ENCODE data around the gene SERP1.

The SERP1 gene

GRCh38 chr3:150567328-150567727, 21.0 kb upstream of the SERP1 start:
- Histone ChIP-seq H3K18ac (ENCODE audit: low read length) (no peak overlapping the region), H3K23ac (ENCODE audit: low read length) (no peak overlapping the region), H3K14ac (ENCODE audit: low read length) (no peak overlapping the region), H3K9me3 (ENCODE audit: insufficient read depth, low read depth, low read length) (no peaks in the 10 kb centered on the region), H2BK120ac (ENCODE audit: insufficient read depth, low read length, poor library complexity) (no peak overlapping the region), H2BK5ac (ENCODE audit: low read depth, low read length, poor library complexity) (no peak overlapping the region), H3K79me1 (ENCODE audit: low read length) (no peaks in the 10 kb centered on the region), H3K79me2 (ENCODE audit: control insufficient read depth, insufficient read depth, low read length, poor library complexity) (no peaks in the 10 kb centered on the region), H3K27me3 (ENCODE audit: insufficient read depth, low read length) (no peaks in the 10 kb centered on the region), H3K27ac (ENCODE audit: low read depth, low read length) (no peak overlapping the region), H3K4ac (ENCODE audit: low read depth, low read length) (no peak overlapping the region), H3K4me2 (ENCODE audit: low read length) (no peak overlapping the region), H4K91ac (ENCODE audit: low read depth, low read length) (no peak overlapping the region), H3K9ac (ENCODE audit: low read length) (no peak overlapping the region), H4K8ac (ENCODE audit: low read depth, low read length) (no peak overlapping the region), H2AK5ac (ENCODE audit: low read length) (no peak overlapping the region), H3K4me1 (ENCODE audit: control insufficient read depth in 1 of 2, insufficient read depth in 2 of 2, low read length in 2 of 2) (no peaks in the 10 kb centered on the region), H3K4me3 (ENCODE audit: low read depth, low read length) (no peak overlapping the region), H2BK12ac (ENCODE audit: low read length) (no peak overlapping the region), H4K12ac (ENCODE audit: low read depth, low read length) (no peak overlapping the region), H2AFZ (ENCODE audit: insufficient read depth, low read length, poor library complexity) (no peak overlapping the region), H3K36me3 (ENCODE audit: control insufficient read depth in 1 of 2, insufficient read depth in 2 of 2, low read length in 2 of 2) (peaks cover 6 to 16% of the 10 kb centered on the region in 2 experiments)
- WGBS (ENCODE audit: extremely low coverage, insufficient coverage, insufficient read length): no CpG with 5 or more reads among the region's 1 CpG
- no peak for DNase-seq

DNA sequence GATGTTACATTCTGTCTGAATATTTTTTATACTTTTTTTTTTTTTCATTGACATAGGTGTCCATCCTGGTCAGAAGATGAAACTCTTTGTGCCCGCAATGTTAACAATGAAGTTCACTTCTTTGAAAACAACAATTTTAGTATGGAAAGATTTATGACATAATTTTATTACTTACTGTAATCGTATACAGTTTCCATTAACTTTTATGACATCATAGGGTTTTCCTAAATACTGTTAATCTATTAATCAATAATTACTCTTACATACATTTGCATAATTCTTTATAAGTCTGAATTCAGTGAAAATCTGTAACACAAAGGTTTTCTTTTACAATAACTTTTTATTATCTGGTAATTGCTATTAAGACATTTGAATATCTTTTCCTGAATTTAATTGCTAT, 17.9 kb upstream of the SERP1 start:
- Histone ChIP-seq H3K4me2 (ENCODE audit: low read length) (no peak overlapping the region), H2AFZ (ENCODE audit: insufficient read depth, low read length, poor library complexity) (no peak overlapping the region), H4K8ac (ENCODE audit: low read depth, low read length) (no peak overlapping the region), H3K27me3 (ENCODE audit: insufficient read depth, low read length) (no peaks in the 10 kb centered on the region), H2BK12ac (ENCODE audit: low read length) (no peak overlapping the region), H3K4me3 (ENCODE audit: low read depth, low read length) (no peak overlapping the region), H3K23ac (ENCODE audit: low read length) (no peak overlapping the region), H2AK5ac (ENCODE audit: low read length) (no peak overlapping the region), H3K4ac (ENCODE audit: low read depth, low read length) (no peak overlapping the region), H3K14ac (ENCODE audit: low read length) (no peak overlapping the region), H3K18ac (ENCODE audit: low read length) (no peak overlapping the region), H3K79me1 (ENCODE audit: low read length) (no peaks in the 10 kb centered on the region), H3K36me3 (ENCODE audit: control insufficient read depth in 1 of 2, insufficient read depth in 2 of 2, low read length in 2 of 2) (peaks cover 2 to 10% of the 10 kb centered on the region in 2 experiments), H3K9me3 (ENCODE audit: insufficient read depth, low read depth, low read length) (no peaks in the 10 kb centered on the region), H2BK120ac (ENCODE audit: insufficient read depth, low read length, poor library complexity) (no peak overlapping the region), H4K12ac (ENCODE audit: low read depth, low read length) (no peak overlapping the region), H3K4me1 (ENCODE audit: control insufficient read depth in 1 of 2, insufficient read depth in 2 of 2, low read length in 2 of 2) (no peaks in the 10 kb centered on the region), H3K79me2 (ENCODE audit: control insufficient read depth, insufficient read depth, low read length, poor library complexity) (no peaks in the 10 kb centered on the region), H4K91ac (ENCODE audit: low read depth, low read length) (no peak overlapping the region), H2BK5ac (ENCODE audit: low read depth, low read length, poor library complexity) (no peak overlapping the region), H3K27ac (ENCODE audit: low read depth, low read length) (no peak overlapping the region), H3K9ac (ENCODE audit: low read length) (no peak overlapping the region)
- no CpG with 5 or more reads among the region's 2 CpGs for WGBS (ENCODE audit: extremely low coverage, insufficient coverage, insufficient read length)
- no peak for DNase-seq

- Histone ChIP-seq H3K14ac (ENCODE audit: low read length) (no peak overlapping the region), H2BK5ac (ENCODE audit: low read depth, low read length, poor library complexity) (no peak overlapping the region), H4K91ac (ENCODE audit: low read depth, low read length) (no peak overlapping the region), H3K36me3 (ENCODE audit: control insufficient read depth in 1 of 2, insufficient read depth in 2 of 2, low read length in 2 of 2) (peaks cover 12 to 18% of the 10 kb centered on the region in 2 experiments), H4K12ac (ENCODE audit: low read depth, low read length) (no peak overlapping the region), H3K27ac (ENCODE audit: low read depth, low read length) (no peak overlapping the region), H3K23ac (ENCODE audit: low read length) (no peak overlapping the region), H3K4me2 (ENCODE audit: low read length) (no peak overlapping the region), H3K18ac (ENCODE audit: low read length) (no peak overlapping the region), H3K9ac (ENCODE audit: low read length) (no peak overlapping the region), H3K4ac (ENCODE audit: low read depth, low read length) (no peak overlapping the region), H2BK12ac (ENCODE audit: low read length) (no peak overlapping the region), H3K9me3 (ENCODE audit: insufficient read depth, low read depth, low read length) (no peaks in the 10 kb centered on the region), H2BK120ac (ENCODE audit: insufficient read depth, low read length, poor library complexity) (no peak overlapping the region), H3K4me1 (ENCODE audit: control insufficient read depth in 1 of 2, insufficient read depth in 2 of 2, low read length in 2 of 2) (no peaks in the 10 kb centered on the region), H3K4me3 (ENCODE audit: low read depth, low read length) (no peak overlapping the region), H3K79me1 (ENCODE audit: low read length) (no peaks in the 10 kb centered on the region), H2AK5ac (ENCODE audit: low read length) (no peak overlapping the region), H4K8ac (ENCODE audit: low read depth, low read length) (no peak overlapping the region), H2AFZ (ENCODE audit: insufficient read depth, low read length, poor library complexity) (no peak overlapping the region), H3K79me2 (ENCODE audit: control insufficient read depth, insufficient read depth, low read length, poor library complexity) (no peaks in the 10 kb centered on the region), H3K27me3 (ENCODE audit: insufficient read depth, low read length) (no peaks in the 10 kb centered on the region)
- DNase-seq: no peak
- WGBS (ENCODE audit: extremely low coverage, insufficient coverage, insufficient read length): no CpG with 5 or more reads among the region's 1 CpG
Measured at GRCh38 chr3:150557725-150558124, 11.4 kb upstream of the SERP1 start.

- no peak for DNase-seq
- H3K4ac ChIP-seq (ENCODE audit: low read depth, low read length): no peak overlapping the region
- peaks cover 12 to 16% of the 10 kb centered on the region in 2 experiments for H3K36me3 ChIP-seq (ENCODE audit: control insufficient read depth in 1 of 2, insufficient read depth in 2 of 2, low read length in 2 of 2)
- no peak overlapping the region for H2AK5ac ChIP-seq (ENCODE audit: low read length)
- H3K23ac ChIP-seq (ENCODE audit: low read length): no peak overlapping the region
- H3K4me3 ChIP-seq (ENCODE audit: low read depth, low read length): no peak overlapping the region
- H3K4me2 ChIP-seq (ENCODE audit: low read length): no peak overlapping the region
- no peak overlapping the region for H4K8ac ChIP-seq (ENCODE audit: low read depth, low read length)
- no peak overlapping the region for H3K14ac ChIP-seq (ENCODE audit: low read length)
- no peaks in the 10 kb centered on the region for H3K27me3 ChIP-seq (ENCODE audit: insufficient read depth, low read length)
- H3K9ac ChIP-seq (ENCODE audit: low read length): no peak overlapping the region
- WGBS (ENCODE audit: extremely low coverage, insufficient coverage, insufficient read length): no CpG with 5 or more reads among the region's 2 CpGs
- no peak overlapping the region for H2AFZ ChIP-seq (ENCODE audit: insufficient read depth, low read length, poor library complexity)
- H3K27ac ChIP-seq (ENCODE audit: low read depth, low read length): no peak overlapping the region
- H4K91ac ChIP-seq (ENCODE audit: low read depth, low read length): no peak overlapping the region
- H2BK120ac ChIP-seq (ENCODE audit: insufficient read depth, low read length, poor library complexity): no peak overlapping the region
- H3K18ac ChIP-seq (ENCODE audit: low read length): no peak overlapping the region
- H4K12ac ChIP-seq (ENCODE audit: low read depth, low read length): no peak overlapping the region
- H2BK12ac ChIP-seq (ENCODE audit: low read length): no peak overlapping the region
- no peak overlapping the region for H2BK5ac ChIP-seq (ENCODE audit: low read depth, low read length, poor library complexity)
- no peaks in the 10 kb centered on the region for H3K79me1 ChIP-seq (ENCODE audit: low read length)
- no peaks in the 10 kb centered on the region for H3K79me2 ChIP-seq (ENCODE audit: control insufficient read depth, insufficient read depth, low read length, poor library complexity)
- H3K4me1 ChIP-seq (ENCODE audit: control insufficient read depth in 1 of 2, insufficient read depth in 2 of 2, low read length in 2 of 2): no peaks in the 10 kb centered on the region
- no peaks in the 10 kb centered on the region for H3K9me3 ChIP-seq (ENCODE audit: insufficient read depth, low read depth, low read length)
Measured at GRCh38 chr3:150556792-150557191, 10.5 kb upstream of the SERP1 start.
